Measurements from ENCODE around the gene ZNF579. TPM values are rescaled to one million over a fixed set of nuclear protein-coding genes. Genes with fewer than 3 reads are reported as not detected.

Gene ZNF579
- total RNA-seq, 1 donor from 2014 or later, result 12.7 TPM

DNA sequence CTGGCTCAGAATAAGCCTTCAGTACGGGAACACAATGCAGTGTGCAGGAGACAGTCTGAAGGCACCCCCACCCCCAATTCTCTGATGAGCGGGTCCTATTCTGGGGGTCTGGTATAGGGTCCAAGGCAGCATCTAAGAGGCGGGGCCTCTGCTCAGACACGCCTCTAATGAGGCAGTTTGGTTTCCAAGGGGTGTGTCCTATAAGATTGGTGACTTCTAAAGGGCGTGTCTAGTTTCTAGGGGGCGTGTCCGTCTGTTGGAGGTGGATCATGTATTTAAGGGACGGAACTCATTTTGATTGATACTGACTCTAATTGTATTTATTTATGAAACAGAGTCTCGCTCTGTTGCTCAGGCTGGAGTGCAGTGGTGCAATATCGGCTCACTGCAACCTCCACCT, 10.0 kb upstream of the ZNF579 start:
- peaks cover 28% of the 10 kb centered on the region for H3K36me3 ChIP-seq
- TF ChIP-seq, protein P1, sequence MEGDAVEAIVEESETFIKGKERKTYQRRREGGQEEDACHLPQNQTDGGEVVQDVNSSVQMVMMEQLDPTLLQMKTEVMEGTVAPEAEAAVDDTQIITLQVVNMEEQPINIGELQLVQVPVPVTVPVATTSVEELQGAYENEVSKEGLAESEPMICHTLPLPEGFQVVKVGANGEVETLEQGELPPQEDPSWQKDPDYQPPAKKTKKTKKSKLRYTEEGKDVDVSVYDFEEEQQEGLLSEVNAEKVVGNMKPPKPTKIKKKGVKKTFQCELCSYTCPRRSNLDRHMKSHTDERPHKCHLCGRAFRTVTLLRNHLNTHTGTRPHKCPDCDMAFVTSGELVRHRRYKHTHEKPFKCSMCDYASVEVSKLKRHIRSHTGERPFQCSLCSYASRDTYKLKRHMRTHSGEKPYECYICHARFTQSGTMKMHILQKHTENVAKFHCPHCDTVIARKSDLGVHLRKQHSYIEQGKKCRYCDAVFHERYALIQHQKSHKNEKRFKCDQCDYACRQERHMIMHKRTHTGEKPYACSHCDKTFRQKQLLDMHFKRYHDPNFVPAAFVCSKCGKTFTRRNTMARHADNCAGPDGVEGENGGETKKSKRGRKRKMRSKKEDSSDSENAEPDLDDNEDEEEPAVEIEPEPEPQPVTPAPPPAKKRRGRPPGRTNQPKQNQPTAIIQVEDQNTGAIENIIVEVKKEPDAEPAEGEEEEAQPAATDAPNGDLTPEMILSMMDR (IDR thresholded peaks at IDR 0.05), result no peak
- peaks cover 25% of the 10 kb centered on the region for H3K4me1 ChIP-seq
- no peak overlapping the region for H3K4me3 ChIP-seq
- H3K9me3 ChIP-seq, result no peaks in the 10 kb centered on the region
- ATAC-seq (no peak), DNase-seq (no peak)
- intact Hi-C loops (cut with DNase I), result no loop called here
- H3K27ac ChIP-seq, result no peak overlapping the region
- H3K27me3 ChIP-seq (ENCODE audit: low read depth), result no peaks in the 10 kb centered on the region

DNA sequence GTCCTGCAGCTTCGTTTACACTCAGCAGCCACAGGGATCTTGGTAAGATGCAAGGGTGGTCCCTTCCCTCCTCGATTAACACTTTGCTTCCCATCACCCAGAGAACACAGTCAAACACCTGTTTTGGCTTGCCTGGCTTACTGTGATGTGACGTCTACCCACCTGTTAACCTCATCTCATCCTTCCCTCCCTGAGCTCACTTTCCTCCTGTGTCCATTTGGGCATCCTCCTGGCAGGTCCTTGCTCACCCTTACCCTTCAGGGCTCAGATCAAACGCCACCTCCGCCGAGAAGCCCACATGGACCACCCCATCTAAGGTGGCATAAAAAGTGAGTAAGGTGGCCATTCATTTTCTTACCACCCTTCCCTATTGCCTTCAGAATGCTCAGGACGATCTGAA, 9.5 kb upstream of the ZNF579 start:
- H3K27ac ChIP-seq, result no peak overlapping the region
- peaks cover 29% of the 10 kb centered on the region for H3K4me1 ChIP-seq
- peaks cover 24% of the 10 kb centered on the region for H3K36me3 ChIP-seq
- H3K4me3 ChIP-seq, result no peak overlapping the region
- DNase-seq, result no peak
- H3K9me3 ChIP-seq, result no peaks in the 10 kb centered on the region
- ATAC-seq, result no peak
- no peaks in the 10 kb centered on the region for H3K27me3 ChIP-seq (ENCODE audit: low read depth)
- intact Hi-C loops (cut with DNase I), result no loop called here
- TF ChIP-seq, protein P1 (IDR thresholded peaks at IDR 0.05), result no peak

DNA sequence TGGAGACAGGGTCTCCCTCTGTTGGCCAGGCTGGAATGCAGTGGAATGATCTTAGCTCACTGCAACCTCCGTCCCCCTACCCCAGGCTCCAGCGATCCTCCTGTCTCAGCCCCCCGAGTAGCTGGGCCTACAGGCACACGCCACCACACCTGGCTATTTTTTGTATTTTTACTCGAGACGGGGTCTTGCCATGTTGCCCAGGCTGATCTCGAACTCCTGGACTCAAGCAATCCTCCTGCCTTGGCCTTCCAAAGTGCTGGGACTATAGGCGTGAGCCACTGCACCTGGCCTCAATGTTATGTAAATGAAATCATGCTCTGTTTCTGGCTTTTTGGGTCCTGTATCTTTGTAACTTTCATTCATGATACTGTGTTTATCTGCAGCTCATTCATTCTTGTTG, 8.1 kb upstream of the ZNF579 start:
- intact Hi-C loops (cut with DNase I), result no loop called here
- H3K9me3 ChIP-seq, result no peaks in the 10 kb centered on the region
- ATAC-seq (no peak), DNase-seq (no peak)
- peaks cover 15% of the 10 kb centered on the region for H3K36me3 ChIP-seq
- no peaks in the 10 kb centered on the region for H3K27me3 ChIP-seq (ENCODE audit: low read depth)
- no peak overlapping the region for H3K4me3 ChIP-seq
- peaks cover 29% of the 10 kb centered on the region for H3K4me1 ChIP-seq
- no peak overlapping the region for H3K27ac ChIP-seq
- TF ChIP-seq, protein P1 (IDR thresholded peaks at IDR 0.05), result no peak

DNA sequence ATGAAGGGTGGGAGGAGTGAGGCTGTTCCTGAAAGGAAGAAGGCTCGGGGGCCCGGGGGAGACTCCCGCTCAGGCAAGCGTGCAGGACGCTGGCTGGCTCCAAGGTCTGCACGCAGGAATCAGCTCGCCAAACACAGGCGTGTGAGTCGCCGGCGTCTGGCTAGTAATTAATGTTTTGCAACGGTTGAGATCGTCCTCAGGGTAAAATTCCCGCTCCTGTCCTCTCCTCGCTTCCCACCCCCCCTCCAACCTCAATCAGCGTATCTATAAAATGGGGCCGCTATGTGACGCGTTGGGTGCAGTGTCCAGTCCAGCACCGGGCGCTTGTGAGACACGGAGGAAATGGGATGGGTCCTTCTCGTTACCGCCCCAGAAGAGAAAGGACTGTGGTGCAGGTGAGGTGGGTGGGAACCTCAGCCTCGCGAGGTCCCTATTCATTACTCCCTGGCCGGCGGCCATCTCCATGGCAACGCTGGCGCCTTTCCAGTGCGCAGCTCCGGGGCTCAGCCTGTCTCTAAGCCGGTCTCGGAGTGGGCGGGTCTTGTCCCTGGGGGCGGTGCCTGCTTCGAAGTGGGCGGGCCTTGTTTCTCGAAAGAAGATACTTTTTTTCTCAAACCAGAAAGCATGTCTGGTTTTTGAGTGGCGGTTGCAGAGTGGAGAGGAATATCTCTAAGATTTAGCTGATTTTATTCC, 6.5 kb upstream of the ZNF579 start:
- intact Hi-C loops (cut with DNase I), result no loop called here
- peak; percentile 97 for DNase-seq
- no peaks in the 10 kb centered on the region for H3K9me3 ChIP-seq
- ATAC-seq, result peak; percentile 93 to 94
- H3K27me3 ChIP-seq (ENCODE audit: low read depth), result no peaks in the 10 kb centered on the region
- TF ChIP-seq, protein P1 (IDR thresholded peaks at IDR 0.05), result no peak
- peaks cover 3% of the 10 kb centered on the region for H3K36me3 ChIP-seq
- H3K4me1 ChIP-seq, result peaks cover 33% of the 10 kb centered on the region
- H3K4me3 ChIP-seq, result peak overlapping the region; percentile 44
- H3K27ac ChIP-seq, result peak overlapping the region; percentile 62

DNA sequence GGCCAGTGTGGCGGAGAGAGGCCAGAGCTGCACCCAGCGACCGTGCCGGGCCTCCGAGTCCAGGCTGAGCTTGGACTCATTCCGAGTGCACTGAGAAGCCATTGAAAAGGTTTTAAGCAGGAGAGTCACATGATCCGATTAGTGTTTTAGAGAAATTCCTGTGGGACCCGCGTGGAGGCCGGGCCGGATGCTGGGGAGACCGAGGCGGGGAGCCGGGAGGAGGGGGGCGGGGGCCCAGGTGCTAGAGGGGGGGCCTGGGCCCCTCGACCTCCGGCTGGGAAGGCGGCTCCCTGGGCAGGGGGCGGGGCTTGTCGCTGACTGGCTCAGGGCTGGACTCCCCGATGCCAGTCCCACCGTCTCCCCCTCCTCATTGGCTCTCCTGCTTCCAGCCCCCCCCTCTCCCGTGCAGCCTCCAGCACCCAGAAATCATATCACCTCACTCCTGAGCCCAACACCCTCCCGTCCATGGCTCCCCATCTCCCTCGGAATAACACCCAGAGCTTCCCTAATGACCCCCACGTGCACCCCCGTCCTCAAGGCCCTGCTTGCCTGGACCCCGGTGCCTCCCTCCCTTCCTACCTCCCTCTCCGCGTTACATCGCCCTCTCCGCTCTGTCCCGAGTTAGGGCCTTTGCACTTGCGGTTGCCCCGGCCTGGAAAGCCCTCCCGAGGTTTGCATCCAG, 5.2 kb upstream of the ZNF579 start:
- peaks cover 46% of the 10 kb centered on the region for H3K4me1 ChIP-seq
- DNase-seq (peak; percentile 89), ATAC-seq (peak; percentile 72 to 82)
- H3K4me3 ChIP-seq, result peak overlapping the region; percentile 36
- TF ChIP-seq, protein P1 (IDR thresholded peaks at IDR 0.05), result no peak
- no peaks in the 10 kb centered on the region for H3K36me3 ChIP-seq
- no peaks in the 10 kb centered on the region for H3K27me3 ChIP-seq (ENCODE audit: low read depth)
- intact Hi-C loops (cut with DNase I), result no loop called here
- H3K27ac ChIP-seq, result peak overlapping the region; percentile 68
- no peaks in the 10 kb centered on the region for H3K9me3 ChIP-seq
